ENCODE data around the gene OGFR.

Gene OGFR

DNA sequence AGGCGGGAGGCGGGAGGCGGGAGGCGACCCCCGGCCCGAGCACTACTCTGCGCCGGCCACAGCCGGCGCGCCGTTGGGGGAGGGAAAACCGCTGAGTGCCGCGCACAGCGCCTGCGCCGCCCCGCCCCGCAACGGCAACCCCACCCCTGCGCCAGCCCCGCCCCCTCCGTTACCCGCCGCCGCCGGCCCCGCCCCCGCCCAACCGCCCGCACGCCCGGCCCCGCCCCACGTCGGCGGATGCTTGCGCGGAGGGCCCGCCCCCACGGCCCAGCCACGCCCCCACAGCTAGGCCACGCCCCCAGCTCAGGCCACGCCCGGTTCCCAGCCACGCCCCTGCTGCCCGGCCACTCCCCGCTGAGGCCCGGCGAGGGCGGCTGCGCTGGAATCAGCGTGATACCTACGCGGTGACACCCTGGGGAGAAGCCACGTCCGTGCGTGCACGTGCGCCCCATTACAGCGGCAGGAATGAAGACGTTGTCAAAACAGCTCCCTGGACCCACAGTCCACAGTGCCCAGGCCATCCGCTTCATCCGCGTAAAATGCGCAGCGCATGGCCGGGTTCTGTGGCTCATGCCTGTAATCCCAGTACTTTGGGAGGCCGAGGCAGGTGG is 57.2 kb downstream of the OGFR start, which contains the start of gene TCFL5:
TCFL5 (minus strand) TSS at position 97 of the 611 bp plus-strand sequence. CDS start 152 bp downstream, outside the sequence.
- peak; percentile 79 for DNase-seq (ENCODE audit: low read depth)
